ENCODE data around the gene SORCS1. TPM values are rescaled to one million over a fixed set of nuclear protein-coding genes. Genes with fewer than 3 reads are reported as not detected.

SORCS1 gene
- polyA plus RNA-seq, 3 donors, result 0.09 TPM; not detected in 2

DNA sequence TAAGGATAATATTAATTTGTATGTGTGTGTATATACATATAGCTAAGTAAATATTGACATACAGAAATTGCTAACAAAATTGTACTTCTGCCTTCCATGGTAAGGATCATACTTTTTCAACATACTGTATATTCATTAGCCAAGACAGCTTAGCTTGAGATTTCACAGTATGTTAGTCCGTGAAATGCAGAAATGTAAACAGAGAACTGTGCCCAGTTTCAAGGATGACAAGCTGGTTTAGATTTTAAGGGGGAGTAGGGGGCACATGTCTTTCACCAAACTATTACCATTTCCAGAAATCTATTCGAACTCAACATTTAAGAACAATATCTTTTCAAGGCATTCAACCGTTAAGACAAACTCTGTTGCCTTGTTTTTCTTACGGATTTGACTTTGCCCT lies 182.2 kb downstream of the SORCS1 start:
- H3K27ac Mint-ChIP-seq, result no peak overlapping the region
- no peaks in the 10 kb centered on the region for H3K9me3 ChIP-seq (replicated peaks in 1 of 2; ENCODE audit: control insufficient read depth in 1 of 2, insufficient read depth in 1 of 2, low read length in 2 of 2)
- peaks cover 0 to 2% of the 10 kb centered on the region in 2 donors for H3K4me1 ChIP-seq (ENCODE audit: control insufficient read depth in 1 of 2, insufficient read depth in 2 of 2, low read length in 2 of 2)
- peaks cover 12% of the 10 kb centered on the region for H3K4me1 Mint-ChIP-seq
- H4K20me1 ChIP-seq (ENCODE audit: insufficient read depth, low read length), result no peaks in the 10 kb centered on the region
- intact Hi-C loops (cut with micrococcal nuclease), result no loop called here
- H3K36me3 Mint-ChIP-seq, result no peaks in the 10 kb centered on the region
- no peak for TF ChIP-seq CTCF (IDR thresholded peaks at IDR 0.05)
- 100% methylated on average over 1 of the region's 4 CpGs for WGBS (ENCODE audit: insufficient coverage)
- no peak for DNase-seq
- H3K9me3 Mint-ChIP-seq, result peaks cover 0 to 5% (median 0%) of the 10 kb centered on the region in 7 donors
- H3K4me3 ChIP-seq (replicated peaks in 1 of 3; ENCODE audit: low read depth in 2 of 3, low read length in 3 of 3), result no peak overlapping the region
- H3K27me3 ChIP-seq (ENCODE audit: control insufficient read depth in 2 of 2, insufficient read depth in 2 of 2, low read length in 2 of 2), result no peaks in the 10 kb centered on the region
- H2AFZ ChIP-seq (ENCODE audit: insufficient read depth, low read depth, low read length, poor library complexity, severe bottlenecking), result no peak overlapping the region
- peaks cover 0 to 2% (median 0%) of the 10 kb centered on the region in 3 donors for H3K27me3 Mint-ChIP-seq (ENCODE audit: low read depth in 3 of 3)
- H3K4me3 Mint-ChIP-seq, result no peak overlapping the region
- no peak overlapping the region for H3K27ac ChIP-seq (ENCODE audit: low read depth in 1 of 2, low read length in 2 of 2)
- H3K4me2 ChIP-seq (replicated peaks; ENCODE audit: extremely low read depth, low read length, poor library complexity, severe bottlenecking), result no peak overlapping the region
- no peak overlapping the region for H3K9ac ChIP-seq (ENCODE audit: insufficient read depth, low read length, poor library complexity, severe bottlenecking)
- H3K36me3 ChIP-seq (replicated peaks in 1 of 2; ENCODE audit: control insufficient read depth in 1 of 2, insufficient read depth in 2 of 2, low read length in 2 of 2), result no peaks in the 10 kb centered on the region
- no peaks in the 10 kb centered on the region for H3K79me2 ChIP-seq (ENCODE audit: insufficient read depth, low read length)

- H3K9me3 ChIP-seq (replicated peaks in 1 of 2; ENCODE audit: control insufficient read depth in 1 of 2, insufficient read depth in 1 of 2, low read length in 2 of 2), result no peaks in the 10 kb centered on the region
- no peak overlapping the region for H3K4me3 ChIP-seq (replicated peaks in 1 of 3; ENCODE audit: low read depth in 2 of 3, low read length in 3 of 3)
- TF ChIP-seq CTCF (IDR thresholded peaks at IDR 0.05), result no peak
- no peaks in the 10 kb centered on the region for H3K79me2 ChIP-seq (ENCODE audit: insufficient read depth, low read length)
- no peak overlapping the region for H3K9ac ChIP-seq (ENCODE audit: insufficient read depth, low read length, poor library complexity, severe bottlenecking)
- no peak for DNase-seq
- Mint-ChIP-seq H3K4me3 (no peak overlapping the region), H3K27ac (no peak overlapping the region), H3K4me1 (peaks cover 12% of the 10 kb centered on the region), H3K9me3 (peaks cover 0 to 5% (median 0%) of the 10 kb centered on the region in 7 donors), H3K27me3 (ENCODE audit: low read depth in 3 of 3) (peaks cover 0 to 2% (median 0%) of the 10 kb centered on the region in 3 donors), H3K36me3 (no peaks in the 10 kb centered on the region)
- no peaks in the 10 kb centered on the region for H3K27me3 ChIP-seq (ENCODE audit: control insufficient read depth in 2 of 2, insufficient read depth in 2 of 2, low read length in 2 of 2)
- peaks cover 0 to 2% of the 10 kb centered on the region in 2 donors for H3K4me1 ChIP-seq (ENCODE audit: control insufficient read depth in 1 of 2, insufficient read depth in 2 of 2, low read length in 2 of 2)
- H3K36me3 ChIP-seq (replicated peaks in 1 of 2; ENCODE audit: control insufficient read depth in 1 of 2, insufficient read depth in 2 of 2, low read length in 2 of 2), result no peaks in the 10 kb centered on the region
- H3K27ac ChIP-seq (ENCODE audit: low read depth in 1 of 2, low read length in 2 of 2), result no peak overlapping the region
- H2AFZ ChIP-seq (ENCODE audit: insufficient read depth, low read depth, low read length, poor library complexity, severe bottlenecking), result no peak overlapping the region
- intact Hi-C loops (cut with micrococcal nuclease), result no loop called here
- no peak overlapping the region for H3K4me2 ChIP-seq (replicated peaks; ENCODE audit: extremely low read depth, low read length, poor library complexity, severe bottlenecking)
- H4K20me1 ChIP-seq (ENCODE audit: insufficient read depth, low read length), result no peaks in the 10 kb centered on the region
- WGBS (ENCODE audit: insufficient coverage), result no CpG with 5 or more reads among the region's 6 CpGs
Measured at GRCh38 chr10:106981452-106982075, 182.9 kb downstream of the SORCS1 start.

Measured in CD14-positive monocyte (primary cell).